HepG2 (cell line): ENCODE results near the gene TMEM9B. TPM values are rescaled to one million over a fixed set of nuclear protein-coding genes. Genes with fewer than 3 reads are reported as not detected.
A peak's percentile ranks its signal among the peaks of the same experiment; 100 is the strongest.
"Not testable (repeated sequence)": the region's sequence is repeated elsewhere in the genome, so short reads cannot be mapped to it uniquely, and the experiment has no call there.

Source experiments
- ATAC-seq: fragments of 200-7000 bp; cut with Tn5 transposase; 3 replicates; pipeline ENCODE4 v1.9.1; 2020; ENCODE audit warnings: mild to moderate bottlenecking, moderate library complexity
- BruUV-seq: library from RNA; stranded (reverse); fragments of 400-500 nt; replicated peaks from 2 replicates; lab custom pipeline; 2021; lab: Mats Ljungman, UMichigan
- CTCF ChIA-PET: fragments of 300-600 bp; formaldehyde crosslinking; extraction: SDS; loops from one replicate; lab custom pipeline; 2021; ENCODE audit warnings: low total read pairs, inconsistent platforms, low intra/inter-chr PET ratio; lab: Yijun Ruan, JAX
- POLR2A ChIA-PET: fragments of 350-600 bp; sonication (Branson Sonifier 250); formaldehyde crosslinking; loops from one replicate; lab custom pipeline; 2020; ENCODE audit warnings: antibody characterized with exemption, inconsistent platforms; lab: Yijun Ruan, JAX
- DNase-seq: peaks from one replicate; pipeline ENCODE4 v3.0.0-alpha.2; 2015; ENCODE audit warnings: low spot score
- FAIRE-seq: peaks from 3 replicates; lab custom pipeline; 2011; peaks lifted over from hg19 to GRCh38; lab: Jason Lieb, UNC
- H2AFZ ChIP-seq: one replicate; pipeline ENCODE4 v1.6.1; 2011; ENCODE audit warnings: low read length, inconsistent platforms
- H3K27ac ChIP-seq: fragments of 300-600 bp; 3 replicates; pipeline ENCODE4 v1.8.0; 2011; ENCODE audit warnings: mixed run types, mild to moderate bottlenecking, mixed read lengths, low read length, inconsistent platforms; ENCODE audit not compliant: insufficient read depth; ENCODE audit errors: extremely low read length
- H3K27me3 ChIP-seq, 2 experiments: fragments of 200-600 bp in 1 of 2; 2 replicates in 1 of 2; 3 replicates in 1 of 2; pipeline versions ENCODE4 v1.6.0 to v1.8.0; 2011; ENCODE audit warnings: low read length in 2 of 2, mild to moderate bottlenecking in 2 of 2, moderate library complexity in 2 of 2, inconsistent platforms in 1 of 2; ENCODE audit not compliant: insufficient read depth in 2 of 2, control insufficient read depth in 1 of 2
- H3K36me3 ChIP-seq, 2 experiments: fragments of 200-600 bp in 1 of 2; replicated peaks in 1 of 2; 2 replicates in 1 of 2; 3 replicates in 1 of 2; pipeline versions ENCODE4 v1.5.1 to v1.8.0; 2011; ENCODE audit warnings: low read length in 2 of 2, inconsistent platforms in 1 of 2; ENCODE audit not compliant: insufficient read depth in 2 of 2, control insufficient read depth in 1 of 2
- H3K4me1 ChIP-seq: 2 replicates; pipeline ENCODE4 v1.5.1; 2012; ENCODE audit warnings: low read length, inconsistent platforms; ENCODE audit not compliant: insufficient read depth
- H3K4me2 ChIP-seq: 2 replicates; pipeline ENCODE4 v1.6.0; 2011; ENCODE audit warnings: low read depth, low read length, inconsistent platforms
- H3K4me3 ChIP-seq, 3 experiments: fragments of 200-600 bp in 1 of 3; sonication (generic), shearing (Covaris generic) in 1 of 3; replicated peaks in 1 of 3; 2 replicates each; pipeline ENCODE4 v1.5.1; 2011 to 2016; ENCODE audit warnings: low read length in 3 of 3, inconsistent platforms in 2 of 3, low read depth in 2 of 3, mild to moderate bottlenecking in 2 of 3, control low read depth in 1 of 3, mixed read lengths in 1 of 3; ENCODE audit not compliant: insufficient read depth in 1 of 3
- H3K79me2 ChIP-seq: one replicate; pipeline ENCODE4 v1.6.1; 2011; ENCODE audit warnings: low read length, inconsistent platforms; ENCODE audit not compliant: insufficient read depth
- H3K9ac ChIP-seq: 2 replicates; pipeline ENCODE4 v1.6.0; 2011; ENCODE audit warnings: mild to moderate bottlenecking, low read depth, low read length, inconsistent platforms; ENCODE audit not compliant: insufficient read depth
- H3K9me3 ChIP-seq: 2 replicates; pipeline ENCODE4 v1.5.1; 2012; ENCODE audit warnings: mild to moderate bottlenecking, low read length
- H4K20me1 ChIP-seq: 2 replicates; pipeline ENCODE4 v1.6.0; 2011; ENCODE audit warnings: inconsistent platforms, mild to moderate bottlenecking, low read length, moderate library complexity; ENCODE audit not compliant: insufficient read depth
- GFI1 ChIP-seq: sonication (generic); formaldehyde crosslinking; IDR thresholded peaks from 2 replicates; pipeline ENCODE4 v1.5.0; 2020; ENCODE audit warnings: missing genetic modification reagents, mild to moderate bottlenecking, borderline replicate concordance
- MYPOP ChIP-seq: sonication (generic); formaldehyde crosslinking; IDR thresholded peaks from 2 replicates; pipeline ENCODE4 v1.8.1; 2023; ENCODE audit warnings: mild to moderate bottlenecking, moderate library complexity, missing genetic modification reagents
- SP2 ChIP-seq: sonication (generic); formaldehyde crosslinking; IDR thresholded peaks from 2 replicates; pipeline ENCODE4 v1.5.1; 2020; ENCODE audit warnings: mild to moderate bottlenecking, missing genetic modification reagents
- XBP1 ChIP-seq: sonication (generic); formaldehyde crosslinking; IDR thresholded peaks from 2 replicates; pipeline ENCODE4 v1.5.0; 2020; ENCODE audit warnings: missing genetic modification reagents
- ZNF121 ChIP-seq: sonication (generic); formaldehyde crosslinking; IDR thresholded peaks from 2 replicates; pipeline ENCODE4 v1.5.0; 2020; ENCODE audit warnings: mild to moderate bottlenecking, missing genetic modification reagents
- ZNF343 ChIP-seq: sonication (generic); formaldehyde crosslinking; IDR thresholded peaks from 2 replicates; pipeline ENCODE4 v1.4.0; 2020; ENCODE audit warnings: mild to moderate bottlenecking, missing genetic modification reagents
- ZNF580 ChIP-seq: IDR thresholded peaks from 2 replicates; pipeline ENCODE4 v1.6.1; 2016; ENCODE audit warnings: low read depth, borderline replicate concordance
- ZNF770 ChIP-seq: sonication (generic); formaldehyde crosslinking; IDR thresholded peaks from 2 replicates; pipeline ENCODE4 v1.5.0; 2020; ENCODE audit warnings: mild to moderate bottlenecking, missing genetic modification reagents
- WGBS: methylation state at CpG from one replicate; pipeline ENCODE4 v1.1.6; 2017; ENCODE audit warnings: low lambda C conversion rate; 5-methylcytosine and 5-hydroxymethylcytosine counted together
- in situ Hi-C: cut with HindIII; loops from 2 replicates; pipeline ENCODE4 v1.10.0; 2017; ENCODE audit warnings: low pct_unique_long_range_greater_than_20kb; ENCODE audit not compliant: extremely low pct_ligation_motif_present
- intact Hi-C: fragments of 100-400 bp; cut with micrococcal nuclease; formaldehyde crosslinking; loops from one replicate; pipeline ENCODE4 v1.10.0; 2022; ENCODE audit not compliant: unreplicated experiment
- polyA plus RNA-seq, 8 experiments: library from polyadenylated mRNA; depleted of rRNA in 3 of 8; stranded (reverse) in 7 of 8; unstranded in 1 of 8; fragments of >200 nt; fragmentation: Illumina TruSeq in 4 of 8; extraction: Trizol in 4 of 8; gene quantifications; 2 replicates each; pipeline versions ENCODE4 v1.2.1 to v1.2.3, GENCODE V29; 2011 to 2016; ENCODE audit warnings: low read depth in 4 of 8, missing spikeins in 1 of 8, mixed read lengths in 1 of 8; ENCODE audit not compliant: insufficient read depth in 1 of 8
- total RNA-seq, 5 experiments: library from RNA; depleted of rRNA; stranded (reverse); fragments of >200 nt; fragmentation: Illumina TruSeq; extraction: Trizol; gene quantifications; 2 replicates each; pipeline ENCODE4 v1.2.3, GENCODE V29; 2016; ENCODE audit warnings: low read depth in 1 of 5

TMEM9B gene
- total and polyA plus RNA-seq, 2 of the 13 experiments (the other 11 are each of a cell fraction or from before 2014, with no cell fraction given) = 12.4 to 20.8 TPM

GRCh38 chr11:8987446-8987845 is 23.2 kb upstream of the TMEM9B start (continued):
- TF ChIP-seq XBP1 (CRISPR knock-in tag) = no peak

- DNase-seq, CTCF ChIA-PET, H3K4me2 ChIP-seq, H3K79me2 ChIP-seq, POLR2A ChIA-PET, intact Hi-C loops, in situ Hi-C loops, H2AFZ ChIP-seq, H3K4me3 ChIP-seq, BruUV-seq, H3K9me3 ChIP-seq, H3K36me3 ChIP-seq, ATAC-seq, H3K27ac ChIP-seq, H3K9ac ChIP-seq, H4K20me1 ChIP-seq, FAIRE-seq: not testable (repeated sequence)
- WGBS = 69% methylated on average over 6 of the region's 6 CpGs
- peak; percentile 77 for TF ChIP-seq ZNF121
- TF ChIP-seq GFI1 = 0 out of 2 replicates have a peak, but pooled peaks have one; percentile 18
- peak; percentile 88 for TF ChIP-seq ZNF770 (CRISPR knock-in tag)
- Histone ChIP-seq H3K27me3 (peaks cover 0 to 17% of the 10 kb centered on the region in 2 experiments; a peak in 1 of 5 replicates), H3K4me1 (peaks cover 23% of the 10 kb centered on the region)
Measured at GRCh38 chr11:8986772-8987171, 22.5 kb upstream of the TMEM9B start.

GRCh38 chr11:8985462-8985861 is 21.2 kb upstream of the TMEM9B start:
- no peaks in the 10 kb centered on the region for H3K36me3 ChIP-seq
- no peak overlapping the region for H2AFZ ChIP-seq
- no peaks in the 10 kb centered on the region for H4K20me1 ChIP-seq
- H3K4me1 ChIP-seq = peaks cover 30% of the 10 kb centered on the region
- in situ Hi-C loops = no loop called here
- H3K27me3 ChIP-seq = peaks cover 0 to 17% of the 10 kb centered on the region in 2 experiments; a peak in 1 of 5 replicates
- DNase-seq (peak; percentile 33), ATAC-seq (peak; percentile 78), FAIRE-seq (no peak)
- no peaks in the 10 kb centered on the region for H3K79me2 ChIP-seq
- no peaks in the 10 kb centered on the region for H3K9me3 ChIP-seq
- H3K9ac ChIP-seq = no peak overlapping the region
- H3K4me3 ChIP-seq = no peak overlapping the region
- ChIA-PET CTCF (no interaction called here), POLR2A (no interaction called here)
- intact Hi-C loops = no loop called here
- peak overlapping the region; percentile 59; the same call in 1 of the 2 replicates for H3K4me2 ChIP-seq
- WGBS = 40% methylated on average over 5 of the region's 5 CpGs
- no peak overlapping the region for H3K27ac ChIP-seq
- no TSS peak for BruUV-seq
- no peak for TF ChIP-seq MYPOP (CRISPR knock-in tag)
- TF ChIP-seq ZNF343 (CRISPR knock-in tag) = no peak
- TF ChIP-seq ZNF580 = no peak
- TF ChIP-seq SP2 (CRISPR knock-in tag) = no peak
